Measurements from ENCODE around the gene NAMPT. TPM values are rescaled to one million over a fixed set of nuclear protein-coding genes. Genes with fewer than 3 reads are reported as not detected.

NAMPT gene
- total RNA-seq, 4 donors from 2014 or later: 107 to 199 (median 159) TPM

- intact Hi-C loops (cut with DNase I; ENCODE audit: low total_unique reads): no loop called here
- TF ChIP-seq CTCF (IDR thresholded peaks at IDR 0.05 in 4 of 5, conservative IDR thresholded peaks at IDR 0.05 in 1 of 5) (no peak), POLR2A (IDR thresholded peaks at IDR 0.05) (no peak)
- Histone ChIP-seq H3K9me3 (no peaks in the 10 kb centered on the region), H3K27me3 (no peaks in the 10 kb centered on the region), H3K36me3 (peaks cover 0 to 44% of the 10 kb centered on the region in 2 donors), H3K4me3 (no peak overlapping the region), H3K4me1 (peaks cover 10 to 32% of the 10 kb centered on the region in 2 donors), H3K27ac (no peak overlapping the region)
- in situ Hi-C loops (cut with MboI; ENCODE audit: low sequenced_read_pairs in 4 of 4): loop anchor here in 2 of 4 donors (25.0 kb wide), 3 partner anchors 89 to 886 kb away; partner anchors contain the start of gene HBP1 (in 1 of the 2)
- DNase-seq: no peak
- ATAC-seq: no peak
Measured at GRCh38 chr7:106276513-106276912, 8.3 kb downstream of the NAMPT start.

- in situ Hi-C loops (cut with MboI; ENCODE audit: low sequenced_read_pairs in 4 of 4) (no loop called here), intact Hi-C loops (cut with DNase I; ENCODE audit: low total_unique reads) (no loop called here)
- Histone ChIP-seq H3K27me3 (no peaks in the 10 kb centered on the region), H3K36me3 (peaks cover 0 to 77% of the 10 kb centered on the region in 2 donors), H3K4me3 (no peak overlapping the region), H3K4me1 (peaks cover 4 to 12% of the 10 kb centered on the region in 2 donors), H3K9me3 (no peaks in the 10 kb centered on the region), H3K27ac (no peak overlapping the region)
- TF ChIP-seq POLR2A (IDR thresholded peaks at IDR 0.05) (no peak), CTCF (IDR thresholded peaks at IDR 0.05 in 4 of 5, conservative IDR thresholded peaks at IDR 0.05 in 1 of 5) (no peak)
- ATAC-seq (no peak), DNase-seq (no peak)
Measured at GRCh38 chr7:106273009-106273668, 11.6 kb downstream of the NAMPT start.

GRCh38 chr7:106270122-106270977 lies 14.4 kb downstream of the NAMPT start:
- no peak for ATAC-seq
- intact Hi-C loops (cut with DNase I; ENCODE audit: low total_unique reads): no loop called here

GRCh38 chr7:106269254-106269961 lies 15.4 kb downstream of the NAMPT start:
- H3K9me3 ChIP-seq: no peaks in the 10 kb centered on the region
- intact Hi-C loops (cut with DNase I; ENCODE audit: low total_unique reads) (no loop called here), in situ Hi-C loops (cut with MboI; ENCODE audit: low sequenced_read_pairs in 4 of 4) (no loop called here)
- H3K27ac ChIP-seq: no peak overlapping the region
- no peak overlapping the region for H3K4me3 ChIP-seq
- H3K4me1 ChIP-seq: peaks cover 4 to 12% of the 10 kb centered on the region in 2 donors
- H3K36me3 ChIP-seq: peaks cover 0 to 94% of the 10 kb centered on the region in 2 donors
- no peak for DNase-seq
- H3K27me3 ChIP-seq: no peaks in the 10 kb centered on the region
- TF ChIP-seq CTCF (IDR thresholded peaks at IDR 0.05 in 4 of 5, conservative IDR thresholded peaks at IDR 0.05 in 1 of 5) (no peak), POLR2A (IDR thresholded peaks at IDR 0.05) (no peak)
- ATAC-seq: no peak

More at GRCh38 chr7:106270122-106270977, 14.4 kb downstream of the NAMPT start:
- in situ Hi-C loops (cut with MboI; ENCODE audit: low sequenced_read_pairs in 4 of 4): no loop called here
- DNase-seq: no peak
- Histone ChIP-seq H3K4me3 (no peak overlapping the region), H3K9me3 (no peaks in the 10 kb centered on the region), H3K36me3 (peaks cover 0 to 94% of the 10 kb centered on the region in 2 donors), H3K27me3 (no peaks in the 10 kb centered on the region), H3K27ac (no peak overlapping the region), H3K4me1 (peaks cover 4 to 12% of the 10 kb centered on the region in 2 donors)
- no peak for TF ChIP-seq CTCF (IDR thresholded peaks at IDR 0.05 in 4 of 5, conservative IDR thresholded peaks at IDR 0.05 in 1 of 5)
- no peak for TF ChIP-seq POLR2A (IDR thresholded peaks at IDR 0.05)

All from gastrocnemius medialis (tissue), 4 donors.